Stimulated activated naive CD8-positive, alpha-beta T cell treated with anti-CD3 and anti-CD28 coated beads, Interleukin-15, amount 100 ng/mL, for 72 hours (primary cell): ENCODE measurements around the gene DIO3.
"Not testable (repeated sequence)": the region's sequence is repeated elsewhere in the genome, so short reads cannot be mapped to it uniquely, and the experiment has no call there.

ENCODE experiments used
- ATAC-seq: fragments of 150-1000 bp; cut with Tn5 transposase; 2 replicates; pipeline ENCODE4 v1.10.0; 2021; ENCODE audit warnings: mild to moderate bottlenecking, moderate library complexity
- DNase-seq, 2 donors: peaks; one replicate each; pipeline ENCODE4 v3.0.0; 2021 to 2022
- H3K27ac Mint-ChIP-seq, 2 donors: one replicate each; pipeline ENCODE4 v1.8.0; 2022; ENCODE audit warnings: mild to moderate bottlenecking in 2 of 2, mixed read lengths in 2 of 2, moderate library complexity in 2 of 2
- H3K27me3 Mint-ChIP-seq: one replicate; pipeline ENCODE4 v1.8.0; 2022; ENCODE audit warnings: mixed read lengths
- H3K4me1 Mint-ChIP-seq: one replicate; pipeline ENCODE4 v1.8.0; 2022; ENCODE audit warnings: mild to moderate bottlenecking, mixed read lengths
- H3K4me3 Mint-ChIP-seq, 2 donors: one replicate each; pipeline ENCODE4 v1.8.0; 2022; ENCODE audit warnings: mild to moderate bottlenecking in 2 of 2, mixed read lengths in 2 of 2, moderate library complexity in 1 of 2
- H3K9me3 Mint-ChIP-seq, 2 donors: one replicate each; pipeline ENCODE4 v1.8.0; 2022; ENCODE audit warnings: mixed read lengths in 2 of 2

Gene DIO3

DNA sequence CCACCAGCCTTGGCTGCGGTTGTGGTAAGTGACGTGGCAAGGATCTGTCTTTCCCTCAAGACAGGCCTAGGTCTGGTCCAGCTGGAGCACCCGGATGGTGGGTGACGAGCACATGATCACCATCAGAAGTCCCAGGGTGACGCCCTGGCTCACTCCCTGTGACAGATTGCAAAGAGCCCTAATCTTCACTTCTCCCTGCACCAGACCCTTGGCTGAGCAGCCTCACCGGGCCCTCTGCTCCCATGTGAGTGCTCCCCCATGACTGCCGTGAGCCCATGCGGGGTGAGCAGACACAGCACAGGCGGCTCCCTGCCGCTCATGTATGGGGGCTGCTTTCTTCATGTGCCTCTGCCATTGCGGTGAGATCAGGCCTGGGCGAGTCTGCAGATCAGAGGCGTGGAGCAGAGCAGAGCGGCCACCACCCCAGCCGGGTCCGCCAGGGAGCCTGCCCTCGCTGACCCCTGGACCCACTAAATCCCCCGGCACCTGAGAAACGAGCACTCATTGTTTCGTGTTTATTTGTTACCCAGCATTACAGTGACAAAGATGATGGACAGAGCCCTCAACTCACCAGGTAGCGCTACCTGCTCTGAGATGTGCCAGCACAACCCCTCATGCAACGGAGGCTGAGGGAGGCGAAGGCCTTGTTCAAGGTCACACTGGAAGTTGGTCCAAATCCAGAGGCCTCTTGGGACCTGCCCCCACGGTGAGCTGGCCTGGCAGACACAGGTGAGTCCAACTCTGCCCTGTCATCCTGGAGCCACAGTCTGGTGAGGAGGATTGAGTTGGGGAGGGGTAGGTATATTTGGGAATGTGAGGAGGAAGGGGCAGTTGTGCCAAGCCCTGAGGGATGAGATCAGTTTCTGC lies 9.3 kb upstream of the DIO3 start:
- Mint-ChIP-seq H3K9me3 (no peaks in the 10 kb centered on the region), H3K4me3 (no peak overlapping the region), H3K4me1 (no peaks in the 10 kb centered on the region), H3K27ac (no peak overlapping the region), H3K27me3 (peaks cover 25% of the 10 kb centered on the region)
- no peak for DNase-seq
- ATAC-seq, result no peak

GRCh38 chr14:101552786-101553231 lies 8.5 kb upstream of the DIO3 start:
- no peaks in the 10 kb centered on the region for H3K9me3 Mint-ChIP-seq
- H3K4me3 Mint-ChIP-seq, result no peak overlapping the region
- no peak for DNase-seq
- H3K27me3 Mint-ChIP-seq, result peaks cover 33% of the 10 kb centered on the region
- H3K4me1 Mint-ChIP-seq, result no peaks in the 10 kb centered on the region
- H3K27ac Mint-ChIP-seq, result no peak overlapping the region
- no peak for ATAC-seq

GRCh38 chr14:101553393-101553792 lies 7.9 kb upstream of the DIO3 start:
- no peaks in the 10 kb centered on the region for H3K4me1 Mint-ChIP-seq
- H3K4me3 Mint-ChIP-seq, result no peak overlapping the region
- H3K27me3 Mint-ChIP-seq, result peaks cover 39% of the 10 kb centered on the region
- ATAC-seq (no peak), DNase-seq (no peak)
- no peak overlapping the region for H3K27ac Mint-ChIP-seq
- no peaks in the 10 kb centered on the region for H3K9me3 Mint-ChIP-seq

GRCh38 chr14:101553931-101554330 lies 7.4 kb upstream of the DIO3 start:
- no peak overlapping the region for H3K27ac Mint-ChIP-seq
- no peaks in the 10 kb centered on the region for H3K9me3 Mint-ChIP-seq
- ATAC-seq (no peak), DNase-seq (no peak)
- no peaks in the 10 kb centered on the region for H3K4me1 Mint-ChIP-seq
- H3K4me3 Mint-ChIP-seq, result no peak overlapping the region
- H3K27me3 Mint-ChIP-seq, result peaks cover 44% of the 10 kb centered on the region

GRCh38 chr14:101554991-101555668 lies 6.2 kb upstream of the DIO3 start:
- no peak for DNase-seq
- H3K27me3 Mint-ChIP-seq, result peaks cover 56% of the 10 kb centered on the region
- H3K27ac Mint-ChIP-seq, result no peak overlapping the region
- no peaks in the 10 kb centered on the region for H3K4me1 Mint-ChIP-seq
- no peak overlapping the region for H3K4me3 Mint-ChIP-seq
- ATAC-seq, result no peak
- no peaks in the 10 kb centered on the region for H3K9me3 Mint-ChIP-seq

DNA sequence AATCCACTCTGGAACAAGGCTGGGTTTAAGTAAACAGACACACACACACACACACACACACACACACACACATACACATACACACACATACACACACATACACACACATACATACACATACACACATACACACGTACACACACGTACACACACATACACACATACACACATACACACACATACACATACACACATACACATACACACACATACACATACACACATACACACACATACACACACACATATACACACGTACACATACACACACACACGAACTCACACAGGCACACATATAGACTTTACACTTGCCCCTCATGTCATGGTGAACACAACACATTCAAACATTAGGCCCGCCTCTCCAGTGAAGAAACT lies 5.6 kb upstream of the DIO3 start:
- not testable (repeated sequence) for H3K4me3 Mint-ChIP-seq, H3K27ac Mint-ChIP-seq, ATAC-seq, DNase-seq, H3K4me1 Mint-ChIP-seq, H3K9me3 Mint-ChIP-seq
- peaks cover 57% of the 10 kb centered on the region for H3K27me3 Mint-ChIP-seq

- Mint-ChIP-seq H3K4me1 (no peaks in the 10 kb centered on the region), H3K9me3 (no peaks in the 10 kb centered on the region), H3K4me3 (no peak overlapping the region), H3K27me3 (peaks cover 58% of the 10 kb centered on the region), H3K27ac (no peak overlapping the region)
- DNase-seq (no peak), ATAC-seq (no peak)
Observed at GRCh38 chr14:101556131-101556530, 5.2 kb upstream of the DIO3 start.

GRCh38 chr14:101556566-101557320 lies 4.6 kb upstream of the DIO3 start:
- no peak overlapping the region for H3K27ac Mint-ChIP-seq
- H3K4me1 Mint-ChIP-seq, result peaks cover 5% of the 10 kb centered on the region
- no peak overlapping the region for H3K4me3 Mint-ChIP-seq
- DNase-seq, result no peak
- H3K27me3 Mint-ChIP-seq, result peaks cover 59% of the 10 kb centered on the region
- ATAC-seq, result no peak
- peaks cover 0 to 3% of the 10 kb centered on the region in 2 donors for H3K9me3 Mint-ChIP-seq

DNA sequence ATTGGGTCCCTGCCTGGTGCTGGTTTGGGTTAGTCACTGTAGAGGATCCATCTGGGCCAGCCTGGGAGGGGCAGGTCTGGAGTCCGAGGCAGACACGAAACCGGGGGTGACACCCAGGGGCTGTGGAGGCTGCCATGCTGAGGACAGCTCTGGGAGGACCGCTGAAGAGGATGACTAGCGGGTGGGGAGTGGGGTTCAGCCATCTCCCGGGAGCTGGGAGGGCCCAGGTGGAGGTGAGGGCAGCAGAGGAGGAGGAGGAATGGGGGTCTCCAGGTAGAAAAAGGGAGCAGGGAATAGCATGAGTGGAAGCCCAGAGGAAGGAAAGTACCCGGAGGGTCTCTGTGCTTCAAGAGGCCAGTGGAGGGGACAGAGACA lies 4.0 kb upstream of the DIO3 start:
- no peak overlapping the region for H3K27ac Mint-ChIP-seq
- DNase-seq (no peak), ATAC-seq (no peak)
- peaks cover 10% of the 10 kb centered on the region for H3K4me1 Mint-ChIP-seq
- H3K4me3 Mint-ChIP-seq, result no peak overlapping the region
- H3K27me3 Mint-ChIP-seq, result peaks cover 63% of the 10 kb centered on the region
- H3K9me3 Mint-ChIP-seq, result peaks cover 0 to 9% of the 10 kb centered on the region in 2 donors

DNA sequence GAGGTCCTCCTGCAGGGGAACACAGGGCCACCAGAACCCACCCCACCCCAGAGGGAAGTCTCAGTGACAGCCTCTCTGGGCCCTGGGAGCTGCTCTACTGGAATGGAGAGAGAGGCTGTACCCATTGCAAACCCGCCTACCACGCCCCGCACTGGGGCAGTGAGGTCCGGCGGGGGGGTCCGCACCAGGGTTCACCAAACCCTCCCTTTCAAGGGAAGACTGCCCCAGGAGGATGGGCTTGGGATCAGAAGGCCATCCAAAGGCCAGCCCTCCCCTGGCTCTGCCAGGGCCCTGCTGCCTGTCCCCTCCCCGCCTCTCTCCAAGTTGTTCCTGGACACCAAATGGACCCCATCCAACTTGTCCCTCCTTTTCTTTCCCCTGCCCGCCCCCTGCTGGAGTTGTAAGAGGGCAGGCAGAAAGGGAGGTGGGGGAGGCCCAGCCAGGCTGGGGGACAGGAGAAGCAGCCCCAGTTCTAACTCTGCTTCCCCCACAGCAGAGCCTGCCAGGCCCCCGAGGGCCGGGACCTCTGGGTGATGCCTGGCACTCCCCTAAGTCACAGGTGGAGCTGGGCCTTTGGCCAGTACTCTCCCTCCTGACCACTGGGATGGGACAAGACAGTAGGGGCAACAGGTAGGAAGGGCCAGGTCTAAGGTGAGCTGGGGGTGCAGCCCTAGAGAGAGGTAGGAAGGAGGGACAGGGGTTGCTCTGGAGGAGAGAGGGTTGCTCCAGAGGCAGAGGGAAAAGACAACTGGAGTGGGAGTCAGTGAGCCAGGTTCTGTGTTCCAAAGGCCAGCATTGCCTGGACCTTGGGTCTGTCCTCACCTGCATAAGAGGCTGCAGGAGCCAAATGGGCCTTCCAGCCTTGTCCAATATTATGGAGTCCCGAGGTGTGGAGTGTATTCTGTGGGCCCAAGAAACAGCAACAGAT lies 3.2 kb upstream of the DIO3 start:
- DNase-seq (no peak), ATAC-seq (no peak)
- H3K27ac Mint-ChIP-seq, result no peak overlapping the region
- peaks cover 18% of the 10 kb centered on the region for H3K4me1 Mint-ChIP-seq
- H3K4me3 Mint-ChIP-seq, result no peak overlapping the region
- peaks cover 0 to 14% of the 10 kb centered on the region in 2 donors for H3K9me3 Mint-ChIP-seq
- H3K27me3 Mint-ChIP-seq, result peaks cover 71% of the 10 kb centered on the region

GRCh38 chr14:101558739-101559240 lies 2.5 kb upstream of the DIO3 start:
- Mint-ChIP-seq H3K9me3 (peaks cover 0 to 14% of the 10 kb centered on the region in 2 donors), H3K4me3 (no peak overlapping the region), H3K4me1 (peaks cover 24% of the 10 kb centered on the region), H3K27ac (no peak overlapping the region), H3K27me3 (peaks cover 78% of the 10 kb centered on the region)
- ATAC-seq (no peak), DNase-seq (no peak)

DNA sequence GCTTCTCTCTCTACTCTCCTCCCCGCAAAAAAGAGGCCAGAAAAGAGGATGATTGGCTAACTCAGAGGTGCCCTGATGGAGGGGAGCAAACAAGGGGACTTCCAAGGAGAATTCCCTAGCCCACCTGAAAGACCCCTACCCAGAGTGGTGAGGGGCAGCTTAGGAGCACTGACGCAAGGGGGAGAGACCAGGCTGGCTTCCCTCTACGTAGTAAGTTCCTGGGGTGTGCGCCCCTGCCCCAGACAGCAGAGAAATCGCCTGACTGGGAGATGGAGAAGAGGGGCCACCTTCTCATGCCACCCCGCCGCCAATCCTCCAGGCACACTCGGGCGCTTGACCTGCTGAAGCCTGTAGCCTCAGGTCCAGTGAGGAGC lies 2.1 kb upstream of the DIO3 start:
- DNase-seq, result no peak
- no peak for ATAC-seq
- no peak overlapping the region for H3K27ac Mint-ChIP-seq
- H3K4me1 Mint-ChIP-seq, result peaks cover 24% of the 10 kb centered on the region
- peaks cover 0 to 14% of the 10 kb centered on the region in 2 donors for H3K9me3 Mint-ChIP-seq
- H3K4me3 Mint-ChIP-seq, result no peak overlapping the region
- peaks cover 82% of the 10 kb centered on the region for H3K27me3 Mint-ChIP-seq

- DNase-seq (peak in 1 of 2 donors; percentile 11), ATAC-seq (peak; percentile 41)
- H3K27ac Mint-ChIP-seq, result no peak overlapping the region
- H3K27me3 Mint-ChIP-seq, result peaks cover 88% of the 10 kb centered on the region
- H3K4me3 Mint-ChIP-seq, result no peak overlapping the region
- peaks cover 0 to 14% of the 10 kb centered on the region in 2 donors for H3K9me3 Mint-ChIP-seq
- peaks cover 25% of the 10 kb centered on the region for H3K4me1 Mint-ChIP-seq
Observed at GRCh38 chr14:101559624-101560533, 1.4 kb upstream of the DIO3 start.

DNA sequence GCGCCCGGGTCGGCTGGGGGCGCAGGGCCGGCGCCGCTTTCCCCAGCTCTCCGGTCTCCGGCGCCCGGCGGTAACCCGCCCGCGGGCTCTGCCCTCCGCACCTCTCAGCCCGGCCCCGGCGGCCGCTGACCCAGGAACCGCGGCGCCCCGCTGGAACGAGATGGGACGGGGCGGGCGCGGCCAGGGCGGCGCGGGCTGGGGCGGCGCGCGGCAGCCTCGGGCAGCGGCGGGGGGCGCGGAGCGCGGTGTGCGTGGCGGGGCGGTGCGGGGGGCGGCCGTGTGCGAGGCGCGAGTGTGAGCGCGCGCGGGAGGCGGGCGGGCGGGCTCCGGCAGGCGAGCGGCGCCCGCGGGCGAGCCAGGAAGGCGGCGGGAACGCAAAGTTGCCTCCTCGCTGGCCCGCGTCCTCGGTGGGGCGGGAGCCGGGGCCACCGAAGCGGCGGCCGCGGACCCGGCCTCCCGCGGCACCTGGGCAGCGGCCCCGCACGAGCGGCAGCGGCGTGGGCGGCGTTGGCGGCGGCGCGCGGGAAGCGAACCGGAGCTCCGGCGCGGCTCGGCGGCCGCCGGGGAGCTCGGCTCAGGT lies 671 bp upstream of the DIO3 start:
- Mint-ChIP-seq H3K4me1 (peaks cover 31% of the 10 kb centered on the region), H3K4me3 (no peak overlapping the region), H3K27me3 (peaks cover 88% of the 10 kb centered on the region), H3K27ac (no peak overlapping the region), H3K9me3 (peaks cover 0 to 14% of the 10 kb centered on the region in 2 donors)
- no peak for DNase-seq
- ATAC-seq, result peak; percentile 14
